NCI-H2227 treated with DMSO at 0.1 percent for 48 hours (cell line): Measurements from ENCODE around the gene ATOH8.

ENCODE experiments used
- DNase-seq: peaks from one replicate; lab custom pipeline; 2025; lab: John Stamatoyannopoulos, UW

ATOH8 gene

DNA sequence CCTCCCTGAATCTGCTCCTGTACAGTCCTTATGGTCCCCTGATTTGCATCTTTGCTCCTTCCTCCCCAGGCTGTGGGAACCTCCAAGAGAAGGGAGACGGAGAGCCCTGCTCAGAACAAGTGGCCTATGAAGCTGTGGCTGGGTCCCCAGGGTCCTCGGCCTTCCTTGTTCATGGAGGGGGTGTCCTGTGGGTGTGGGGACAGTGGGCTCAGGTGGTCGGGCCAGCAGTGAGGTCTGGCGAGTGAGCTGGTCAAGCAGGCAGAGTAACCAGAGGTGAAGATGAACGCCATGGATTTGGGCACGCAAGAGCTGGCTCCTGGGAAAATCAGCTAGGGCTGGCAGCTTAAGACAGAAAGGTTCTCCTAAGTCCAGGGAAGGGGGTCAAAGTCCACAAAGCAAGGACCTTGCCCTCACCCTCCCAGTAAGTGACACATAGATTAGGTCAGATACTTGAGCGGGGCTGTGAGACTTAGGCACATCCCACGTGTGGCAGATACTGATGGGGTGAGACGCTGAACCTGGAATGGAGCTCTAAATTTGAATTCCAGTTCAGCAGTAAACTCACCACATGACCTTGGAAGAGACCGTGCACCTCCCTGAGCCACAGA is 34.8 kb upstream of the ATOH8 start:
- DNase-seq: no peak

DNA sequence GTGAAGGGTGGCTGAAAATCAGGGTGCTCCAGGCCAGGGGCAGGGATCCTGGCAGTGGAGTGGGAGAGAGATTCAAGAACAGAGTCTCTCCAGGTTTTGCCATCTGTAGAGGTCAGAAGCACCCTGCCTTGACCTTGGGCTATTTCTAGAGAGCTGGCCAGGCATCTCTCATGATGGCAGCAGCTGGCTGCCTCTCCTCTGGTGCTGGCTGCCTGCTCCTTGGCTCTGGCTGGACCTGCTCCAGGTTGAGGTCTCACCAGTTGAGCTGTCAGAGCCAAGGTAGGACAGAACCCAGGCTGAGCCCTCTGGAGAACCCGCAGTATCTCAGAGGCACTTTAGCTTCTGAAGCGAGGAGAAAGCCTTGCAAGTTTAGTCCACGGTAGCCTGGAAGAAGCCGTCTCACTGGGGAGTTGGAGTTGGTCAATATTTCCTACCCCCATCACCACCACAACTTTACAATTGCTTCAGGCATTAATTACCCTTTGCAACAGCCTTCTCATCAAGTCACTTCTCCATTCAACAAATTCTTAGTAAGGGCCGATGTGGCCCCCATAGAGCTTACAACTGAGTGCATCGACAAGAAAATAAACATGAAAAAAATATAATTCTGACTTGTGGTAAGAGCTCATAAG is 34.1 kb upstream of the ATOH8 start:
- no peak for DNase-seq

DNA sequence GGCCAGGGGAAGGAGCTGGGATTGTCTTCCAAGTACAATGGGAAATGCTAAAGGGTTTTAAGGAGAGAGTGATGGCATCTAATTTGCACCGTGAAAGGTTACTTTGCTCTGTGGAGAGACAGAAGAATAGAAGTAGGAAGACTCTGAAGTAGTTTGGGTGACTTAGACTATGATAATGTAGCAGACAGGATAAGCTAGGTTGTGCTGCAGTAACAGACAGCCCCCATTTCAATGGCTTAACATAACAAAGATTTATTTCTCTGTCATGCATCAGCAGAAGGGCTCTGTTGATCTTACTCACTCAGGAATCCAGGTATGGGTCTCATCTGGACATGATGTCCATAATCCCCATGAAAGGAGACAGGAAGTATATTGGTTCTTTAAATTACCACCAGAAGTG is 33.3 kb upstream of the ATOH8 start:
- DNase-seq: no peak

DNA sequence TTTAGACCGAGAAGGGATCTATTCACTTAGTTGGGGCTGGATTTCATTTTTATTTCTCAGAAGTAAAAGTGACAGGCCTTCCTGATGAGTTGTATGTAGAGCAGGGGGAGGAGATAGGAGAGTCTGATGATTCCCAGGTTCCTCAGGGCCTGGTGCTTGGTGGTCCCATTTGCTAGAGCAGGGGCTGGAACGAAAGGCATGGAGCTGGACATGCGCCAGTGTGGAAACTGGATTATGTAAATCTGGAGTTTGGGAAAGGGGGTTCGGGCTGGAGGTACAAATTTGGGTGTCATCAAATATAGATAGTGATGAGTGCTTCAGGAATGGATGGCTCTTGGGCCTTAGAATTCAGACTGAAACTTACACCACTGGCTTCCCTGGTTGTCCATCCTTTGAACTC is 32.1 kb upstream of the ATOH8 start:
- no peak for DNase-seq

DNA sequence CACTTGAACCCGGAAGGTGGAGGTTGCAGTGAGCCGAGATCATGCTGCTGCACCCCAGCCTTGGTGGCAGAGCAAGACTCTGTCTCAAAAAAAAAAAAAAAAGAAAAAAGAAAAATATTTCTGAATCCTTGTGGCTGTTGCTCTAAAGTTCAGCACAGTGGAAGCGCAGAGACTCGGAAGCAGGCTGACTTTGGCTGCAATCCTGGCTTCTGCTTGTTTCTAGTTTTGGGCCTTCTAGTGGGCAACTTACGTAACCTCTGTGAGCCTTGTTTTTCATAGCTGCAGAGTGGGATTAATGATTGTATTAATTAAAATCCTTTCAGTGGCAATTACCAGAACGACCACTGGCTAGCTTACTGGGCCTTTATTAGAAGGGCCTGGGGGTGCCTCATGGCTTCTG is 31.3 kb upstream of the ATOH8 start:
- no peak for DNase-seq

DNA sequence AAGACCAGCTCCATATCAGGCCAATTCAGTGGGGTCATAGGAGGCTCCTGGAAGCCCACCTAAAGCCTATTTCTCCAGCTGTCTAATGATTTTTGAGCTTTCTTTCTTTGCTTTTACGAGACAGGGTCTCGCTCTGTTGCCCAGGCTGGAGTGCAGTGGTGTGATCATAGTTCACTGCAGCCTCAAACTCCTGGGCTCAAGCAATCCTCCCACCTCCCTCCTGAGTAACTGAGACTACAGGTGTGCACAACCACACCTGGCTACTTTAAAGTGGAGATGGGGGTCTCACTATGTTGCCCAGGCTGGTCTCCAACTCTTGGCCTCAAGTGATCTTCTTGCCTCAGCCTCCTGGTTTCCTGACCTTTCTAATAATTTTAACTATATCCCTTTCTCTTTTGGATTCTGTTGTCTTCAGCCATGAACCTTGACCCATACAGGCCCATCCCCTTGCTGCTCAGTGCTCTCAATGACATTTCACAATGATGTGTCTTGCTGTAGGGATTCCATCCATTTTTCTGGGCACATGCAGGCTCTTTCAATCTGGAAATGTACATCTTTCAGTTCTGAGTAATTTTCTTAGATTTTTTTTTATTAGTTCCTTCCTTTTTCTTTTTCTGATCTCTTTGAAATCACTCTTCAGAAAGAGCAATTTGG is 30.0 kb upstream of the ATOH8 start:
- DNase-seq: no peak

DNA sequence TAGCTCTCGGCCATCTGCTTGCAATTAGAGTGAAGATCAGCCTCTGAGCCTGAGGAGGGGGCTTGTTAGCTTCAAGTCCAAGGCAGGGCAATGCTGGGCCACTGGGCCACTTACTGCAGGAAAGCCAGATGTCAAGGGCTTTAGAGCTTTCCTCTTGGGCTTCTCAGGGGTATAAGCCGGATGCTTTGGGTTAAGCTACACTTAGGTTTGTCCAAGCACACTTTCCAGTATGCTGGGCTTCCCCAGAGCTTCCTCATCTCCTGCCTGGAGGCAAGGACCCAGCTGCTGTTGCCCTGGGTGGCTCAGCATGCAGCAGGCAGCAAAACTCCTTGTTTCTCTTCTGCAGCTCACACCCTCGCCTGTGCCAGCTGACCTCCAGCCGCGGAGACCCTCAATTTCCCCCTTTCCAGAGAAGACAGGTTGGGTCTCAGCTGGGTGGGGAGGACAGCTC is 29.0 kb upstream of the ATOH8 start:
- DNase-seq: no peak

DNA sequence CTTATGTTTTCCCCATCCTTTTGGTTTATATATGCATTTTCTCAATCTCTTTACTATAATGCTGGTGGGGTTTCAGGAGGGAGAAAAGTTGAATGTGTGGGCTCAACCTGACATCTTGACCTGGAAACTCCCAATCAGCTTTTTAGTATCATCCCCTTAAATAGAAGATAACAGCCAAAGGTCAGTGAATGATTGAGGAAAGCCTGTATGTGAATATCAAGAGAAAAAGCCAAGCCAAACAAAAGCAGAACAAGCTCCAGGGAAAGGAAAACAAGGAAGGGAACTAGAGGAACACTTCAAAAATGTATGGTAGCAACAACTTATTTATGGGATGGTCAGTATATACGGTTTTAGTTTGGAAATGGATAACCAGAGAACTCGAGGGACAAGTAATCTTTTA is 28.3 kb upstream of the ATOH8 start:
- DNase-seq: no peak

DNA sequence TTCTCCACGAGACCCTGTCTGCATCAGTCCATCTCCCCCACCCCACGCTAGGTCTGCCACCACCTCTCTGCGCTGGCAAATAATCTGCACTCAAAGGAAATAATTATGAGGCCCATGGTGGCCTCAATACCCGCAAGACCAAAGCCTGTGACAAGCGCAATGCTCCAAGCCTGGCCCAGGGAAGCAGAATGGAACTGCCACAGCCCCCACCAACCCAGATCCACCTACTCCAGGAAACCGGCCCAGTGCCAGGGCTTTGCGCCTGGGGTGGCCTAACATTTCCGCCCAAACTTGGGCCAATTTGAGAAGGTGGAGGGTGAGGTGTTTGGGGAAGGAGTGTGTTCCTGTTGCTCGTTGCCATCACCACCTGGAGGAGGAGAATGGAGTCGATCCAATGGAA is 26.0 kb upstream of the ATOH8 start:
- DNase-seq: no peak

DNA sequence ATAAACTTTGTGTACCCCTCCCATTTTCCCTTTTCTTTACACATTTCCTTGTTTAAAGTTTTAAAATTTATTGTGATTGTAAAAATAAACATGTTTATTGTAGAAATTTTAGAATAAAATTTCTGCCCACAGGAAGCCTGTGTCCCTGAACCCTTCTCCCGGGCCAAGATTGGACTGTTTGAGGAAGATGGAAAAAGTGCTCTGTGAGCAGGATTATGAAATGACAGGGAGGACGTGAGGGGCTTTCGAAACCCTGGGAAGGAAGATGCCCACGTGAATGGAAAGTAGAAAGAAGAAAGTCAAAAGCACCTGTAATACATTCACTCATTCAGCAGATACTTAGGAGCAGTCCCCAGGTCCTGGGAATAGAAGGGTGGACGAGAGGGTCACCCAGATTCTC is 25.4 kb upstream of the ATOH8 start:
- DNase-seq: no peak

DNA sequence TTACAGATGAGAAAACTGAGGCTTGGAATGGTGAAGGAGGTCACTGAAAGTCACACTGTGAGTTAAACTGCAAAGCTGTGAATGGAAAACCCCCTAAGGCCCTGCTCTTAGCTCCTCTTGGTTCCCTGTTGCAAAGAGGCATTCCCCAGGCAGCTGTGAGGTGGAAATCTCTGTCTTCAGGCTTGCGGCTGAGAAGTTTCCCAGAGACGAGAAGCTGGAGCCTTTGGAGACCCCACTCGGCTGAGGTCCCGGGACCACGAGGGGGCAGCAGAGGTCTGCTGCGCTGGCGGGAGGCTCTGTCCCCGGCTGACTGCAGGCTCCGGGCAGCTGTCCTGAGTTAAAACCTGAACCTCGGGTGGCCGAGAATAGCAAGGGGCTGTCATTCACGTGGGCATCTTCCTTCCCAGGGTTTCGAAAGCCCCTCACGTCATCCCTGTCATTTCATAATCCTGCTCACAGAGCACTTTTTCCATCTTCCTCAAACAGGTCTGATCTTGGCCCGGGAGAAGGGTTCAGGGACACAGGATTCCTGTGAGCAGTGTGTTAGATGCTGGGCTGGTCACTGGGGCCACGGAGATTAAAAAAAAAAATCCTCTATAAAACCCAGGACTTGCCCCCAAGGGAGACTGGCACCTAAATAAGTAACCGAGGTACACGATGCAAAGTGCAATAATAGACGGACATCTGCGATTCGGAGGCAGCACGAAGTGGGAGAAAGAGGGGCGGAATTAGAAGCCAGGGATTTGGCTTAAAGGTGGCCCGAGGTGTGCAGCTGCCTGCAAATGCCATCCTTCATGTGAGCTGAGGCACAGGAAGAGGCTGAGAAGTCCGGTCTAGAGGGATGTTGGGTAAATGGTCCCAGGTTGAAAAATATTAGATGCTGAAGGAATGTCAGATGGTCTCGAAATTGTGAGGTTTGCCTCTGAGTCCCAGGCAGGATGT is 24.6 kb upstream of the ATOH8 start:
- peak; percentile 61 for DNase-seq

DNA sequence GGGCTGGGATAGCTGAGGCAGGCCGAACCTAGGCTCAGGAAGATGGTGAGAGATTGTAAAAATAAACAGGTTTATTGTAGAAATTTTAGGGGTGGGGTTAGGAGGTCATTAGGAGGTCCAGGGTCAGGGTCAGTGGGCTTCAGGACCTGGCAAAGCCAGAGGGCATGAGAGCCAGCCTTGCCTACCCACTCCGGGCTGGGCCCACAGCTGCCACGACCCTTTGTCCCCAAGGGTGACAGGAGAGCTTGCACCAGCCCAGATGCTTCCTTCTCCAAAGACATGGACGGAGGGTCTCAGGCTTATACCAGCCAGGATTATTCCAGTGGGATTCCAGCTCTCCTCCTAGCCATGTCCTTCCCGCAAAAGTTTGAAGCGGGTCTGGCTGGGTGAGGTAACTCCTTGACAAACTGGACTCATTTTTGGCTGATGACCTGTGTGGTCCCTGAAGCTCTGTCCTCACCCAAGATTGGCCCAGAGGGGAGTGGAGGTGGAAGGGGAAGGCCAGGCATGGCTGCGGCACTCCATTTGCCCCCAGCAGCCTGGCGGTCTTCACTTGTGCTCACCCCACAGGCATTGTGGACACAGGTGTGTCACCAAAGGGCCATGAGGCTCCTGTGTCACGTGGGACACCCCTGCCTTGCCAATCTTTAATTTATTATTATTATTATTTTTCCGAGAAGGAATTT is 23.8 kb upstream of the ATOH8 start:
- no peak for DNase-seq

DNA sequence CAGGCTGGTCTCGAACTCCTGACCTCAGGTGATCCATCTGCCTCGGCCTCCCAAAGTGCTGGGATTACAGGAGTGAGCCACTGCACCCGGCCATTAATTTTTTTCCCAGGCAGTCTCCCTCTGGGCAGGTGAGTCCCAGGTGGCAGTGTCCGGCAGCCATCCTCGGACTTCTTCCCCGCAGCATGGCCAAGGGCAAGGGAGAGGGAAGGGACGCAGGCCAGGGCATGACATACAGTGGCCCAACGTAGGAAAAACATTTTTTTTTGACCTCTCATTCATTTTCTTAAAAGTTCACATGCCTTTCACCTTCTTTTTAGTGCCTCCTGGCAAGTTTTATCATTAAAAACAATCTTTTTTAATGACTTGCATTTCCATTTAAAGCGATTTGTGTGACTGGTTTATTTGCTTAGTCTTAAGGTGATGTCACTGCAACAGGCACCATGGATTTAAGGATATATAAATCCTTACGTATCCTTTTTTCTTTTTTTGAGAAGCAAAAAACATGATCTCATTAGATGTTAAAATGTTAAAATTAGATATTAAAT is 23.0 kb upstream of the ATOH8 start:
- DNase-seq: no peak

DNA sequence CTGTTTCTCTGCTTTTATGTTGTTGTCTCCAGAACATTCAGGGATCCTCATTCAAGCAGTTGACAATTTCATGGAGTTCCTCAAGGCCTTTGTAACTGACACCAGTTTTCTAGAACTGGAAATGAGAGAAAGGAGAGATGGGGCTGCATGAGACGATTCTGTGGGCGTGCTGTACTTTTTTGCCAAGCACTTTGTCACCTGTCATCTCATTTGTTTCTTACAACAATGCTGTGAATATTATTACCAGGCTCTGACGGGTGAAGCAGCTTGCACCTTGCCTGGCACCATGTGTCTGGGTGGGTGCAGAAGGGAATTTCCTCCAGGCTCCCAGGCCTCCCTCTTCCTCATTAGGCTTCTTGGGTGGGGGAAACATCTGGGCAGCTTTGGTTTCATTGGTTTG is 22.2 kb upstream of the ATOH8 start:
- DNase-seq: no peak

DNA sequence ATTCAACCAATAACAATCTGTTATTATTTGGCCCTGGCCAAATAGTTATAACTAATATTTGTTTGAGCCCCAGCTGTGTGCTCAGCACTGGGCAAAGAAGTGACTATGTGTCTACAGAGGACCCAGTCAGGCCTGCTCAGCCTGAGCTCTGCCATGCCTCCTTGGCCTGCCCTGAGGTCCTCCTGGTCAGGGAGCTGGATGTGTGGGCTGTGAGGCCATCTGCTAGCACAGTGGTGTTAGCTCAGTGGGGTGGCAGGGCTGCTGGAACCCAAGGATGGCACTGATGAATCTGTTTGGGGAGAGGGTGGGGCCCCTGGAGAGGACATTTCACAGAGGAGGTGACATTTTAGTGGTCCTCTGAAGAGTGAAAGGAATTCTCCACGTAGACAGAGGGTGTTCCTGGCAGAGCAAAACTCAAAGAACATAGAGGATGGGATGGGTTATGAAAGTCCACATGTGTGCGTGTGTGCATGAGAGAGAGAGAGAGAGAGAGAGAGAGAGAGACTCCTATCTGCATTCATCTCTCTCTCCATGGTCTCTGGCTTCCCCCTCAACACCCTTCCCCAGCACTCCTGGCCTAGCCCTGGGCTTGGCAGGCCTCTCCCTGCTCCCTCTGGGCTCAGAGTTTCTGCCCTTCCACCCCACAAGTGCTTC is 21.2 kb upstream of the ATOH8 start:
- DNase-seq: no peak

DNA sequence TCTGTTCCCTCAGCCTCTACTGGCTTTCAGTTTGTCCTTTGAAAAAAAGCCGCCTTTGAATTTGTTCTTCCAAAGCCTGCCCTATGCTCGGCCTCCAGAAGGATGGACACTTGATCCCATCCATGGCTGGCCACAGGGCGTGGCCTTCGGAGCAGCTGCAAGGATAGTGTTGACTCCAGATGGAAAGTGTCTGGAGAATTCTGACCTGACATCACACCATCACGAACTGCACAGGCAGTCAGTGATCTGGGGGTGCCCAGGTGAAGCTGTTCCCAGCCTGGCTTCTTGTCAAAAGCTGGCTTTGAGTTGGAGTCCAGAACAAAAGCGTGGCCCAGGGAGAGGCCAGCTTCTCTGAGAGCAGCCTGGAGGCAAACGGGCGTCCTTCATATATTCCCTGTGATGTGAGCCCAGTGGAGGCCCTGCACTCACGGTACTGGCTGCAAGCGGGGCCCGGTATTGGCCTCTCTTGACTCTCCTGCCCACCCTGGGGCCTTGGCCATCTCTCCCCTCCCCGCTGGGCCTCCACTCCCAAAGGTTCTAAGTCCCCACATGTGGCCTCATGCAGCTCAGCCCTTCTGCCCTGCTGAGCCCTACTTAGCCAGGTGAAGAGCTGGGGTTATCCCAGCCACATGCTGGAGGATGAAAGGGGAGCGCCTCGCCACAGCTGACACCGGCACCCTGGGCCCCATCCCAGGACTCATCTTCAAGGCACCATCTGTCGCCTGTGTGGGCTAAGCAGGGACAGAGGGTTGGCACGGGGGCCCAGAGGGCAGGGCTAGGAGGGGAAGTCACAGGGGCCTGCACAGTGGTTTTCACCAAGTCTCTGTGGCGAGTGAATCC is 20.4 kb upstream of the ATOH8 start:
- no peak for DNase-seq

DNA sequence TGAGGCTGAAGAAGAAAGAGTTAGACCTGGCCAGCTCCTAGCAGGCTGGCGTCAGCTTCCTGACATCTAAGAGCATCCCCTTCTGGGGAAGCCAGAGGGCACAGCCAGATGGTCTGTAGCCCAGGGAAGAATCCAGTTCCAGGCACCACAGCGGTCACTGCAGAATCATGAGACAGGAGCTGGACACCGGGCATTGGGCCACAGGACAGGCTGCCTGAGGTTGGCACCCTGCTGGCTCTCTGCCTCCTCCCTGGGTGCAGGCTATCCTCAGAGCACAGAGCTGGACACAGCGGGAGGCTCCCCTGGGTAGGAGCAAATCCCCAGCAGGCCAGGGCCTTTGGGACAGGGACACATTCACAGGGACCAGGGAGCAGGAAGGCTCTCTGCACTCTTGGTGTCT is 19.8 kb upstream of the ATOH8 start:
- no peak for DNase-seq

DNA sequence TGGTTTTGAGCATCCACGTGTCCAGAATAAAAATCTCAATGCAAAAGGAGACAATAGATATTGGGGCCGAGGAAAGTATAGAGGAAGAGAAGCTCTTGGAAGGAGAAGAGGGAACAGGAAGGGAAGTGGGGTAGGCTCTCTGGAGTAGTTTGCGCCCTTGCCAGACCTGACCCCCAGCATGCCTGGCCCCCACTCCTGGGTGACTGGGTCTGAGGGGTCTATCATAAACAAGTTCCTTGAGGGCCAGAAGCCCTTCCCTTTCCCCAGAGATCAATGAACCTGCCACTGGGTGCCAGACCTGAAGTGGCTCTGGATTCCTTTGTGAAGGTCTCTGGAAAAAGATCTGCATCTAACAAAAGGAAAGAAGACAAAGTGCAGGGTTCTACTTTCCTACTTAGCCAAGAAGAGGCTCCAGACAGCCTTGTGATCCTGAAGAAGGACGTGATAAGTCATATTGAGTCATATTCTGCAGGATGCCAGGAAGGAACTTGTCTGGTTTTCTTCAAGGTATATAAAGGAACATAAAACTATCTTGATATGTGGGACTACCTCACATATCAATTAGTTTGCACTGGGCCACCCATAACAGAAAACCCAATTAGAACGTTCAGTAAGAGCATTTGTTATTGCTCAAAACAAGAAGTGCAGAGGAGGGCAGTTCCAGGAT is 18.7 kb upstream of the ATOH8 start:
- DNase-seq: no peak

DNA sequence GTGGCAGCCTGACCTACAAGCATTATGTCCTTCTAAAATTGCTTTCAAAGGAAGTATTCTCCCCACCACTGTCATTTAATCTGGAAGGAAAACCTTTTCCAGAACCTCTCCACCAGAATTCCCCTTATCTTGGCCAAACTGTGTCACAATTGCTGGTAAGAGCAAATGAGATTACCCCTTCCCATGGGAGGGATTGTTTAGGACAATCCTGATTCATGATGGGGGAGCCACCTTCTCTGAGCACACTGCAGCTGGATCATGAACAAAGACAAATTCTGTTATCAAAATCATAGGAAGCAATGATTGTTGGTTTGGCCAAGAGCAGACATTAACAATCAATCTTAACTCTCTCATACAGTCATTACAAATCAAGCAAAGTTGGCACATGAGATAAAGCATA is 18.1 kb upstream of the ATOH8 start:
- no peak for DNase-seq
